NCI-H226 (cell line): Measurements from ENCODE around the gene CADPS2.

Experiments
- DNase-seq: peaks from one replicate; pipeline ENCODE4 v3.0.0-alpha.2; 2015

Gene CADPS2

GRCh38 chr7:122766593-122766992 lies 119.7 kb downstream of the CADPS2 start:
- no peak for DNase-seq

GRCh38 chr7:122764902-122765301 lies 121.4 kb downstream of the CADPS2 start:
- no peak for DNase-seq

- DNase-seq: no peak
Observed at GRCh38 chr7:122764020-122764419, 122.2 kb downstream of the CADPS2 start.

GRCh38 chr7:122762071-122762470 lies 124.2 kb downstream of the CADPS2 start:
- DNase-seq: no peak

GRCh38 chr7:122758501-122758900 lies 127.8 kb downstream of the CADPS2 start:
- DNase-seq: no peak

- DNase-seq: no peak
Observed at GRCh38 chr7:122756860-122757259, 129.4 kb downstream of the CADPS2 start.

GRCh38 chr7:122755696-122756095 lies 130.6 kb downstream of the CADPS2 start:
- DNase-seq: no peak

- no peak for DNase-seq
Observed at GRCh38 chr7:122752583-122752982, 133.7 kb downstream of the CADPS2 start.

- DNase-seq: no peak
Observed at GRCh38 chr7:122750389-122750788, 135.9 kb downstream of the CADPS2 start.

- no peak for DNase-seq
Observed at GRCh38 chr7:122748195-122748594, 138.1 kb downstream of the CADPS2 start.

- no peak for DNase-seq
Observed at GRCh38 chr7:122746948-122747347, 139.3 kb downstream of the CADPS2 start.

- no peak for DNase-seq
Observed at GRCh38 chr7:122743211-122743610, 143.0 kb downstream of the CADPS2 start.

- DNase-seq: no peak
Observed at GRCh38 chr7:122738947-122739346, 147.3 kb downstream of the CADPS2 start.

GRCh38 chr7:122736183-122736582 lies 150.1 kb downstream of the CADPS2 start:
- DNase-seq: no peak

- DNase-seq: no peak
Observed at GRCh38 chr7:122727759-122728158, 158.5 kb downstream of the CADPS2 start.

GRCh38 chr7:122727354-122727753 lies 158.9 kb downstream of the CADPS2 start:
- no peak for DNase-seq

GRCh38 chr7:122726881-122727280 lies 159.4 kb downstream of the CADPS2 start:
- DNase-seq: no peak

- no peak for DNase-seq
Observed at GRCh38 chr7:122724366-122724765, 161.9 kb downstream of the CADPS2 start.

- no peak for DNase-seq
Observed at GRCh38 chr7:122719010-122719578, 167.2 kb downstream of the CADPS2 start.

- DNase-seq: no peak
Observed at GRCh38 chr7:122717356-122718089, 168.7 kb downstream of the CADPS2 start.

- no peak for DNase-seq
Observed at GRCh38 chr7:122715183-122715582, 171.1 kb downstream of the CADPS2 start.

GRCh38 chr7:122710916-122711315 lies 175.3 kb downstream of the CADPS2 start:
- DNase-seq: no peak

GRCh38 chr7:122709930-122710646 lies 176.2 kb downstream of the CADPS2 start:
- DNase-seq: no peak

- DNase-seq: no peak
Observed at GRCh38 chr7:122706836-122707235, 179.4 kb downstream of the CADPS2 start.
